SK-N-SH treated with all-trans-retinoic acid at 6 μM for 48 hours (cell line): ENCODE results near the gene CISD1.

ENCODE experiments used
- ATAC-seq: fragments of 200-7000 bp; cut with Tn5 transposase; 3 replicates; pipeline ENCODE4 v1.9.1; 2020; ENCODE audit warnings: mild to moderate bottlenecking, moderate library complexity
- BACH2 ChIP-seq: fragments of 250-450 bp; sonication (Bioruptor Pico); IDR thresholded peaks from 2 replicates; pipeline ENCODE4 v1.9.0; 2021; ENCODE audit warnings: mild to moderate bottlenecking, borderline replicate concordance
- CSDC2 ChIP-seq: fragments of 250-450 bp; sonication (Bioruptor Pico); IDR thresholded peaks from 2 replicates; pipeline ENCODE4 v1.5.0; 2020; ENCODE audit warnings: mild to moderate bottlenecking, moderate library complexity
- ESRRG ChIP-seq: fragments of 250-450 bp; sonication (Bioruptor Pico); IDR thresholded peaks from 2 replicates; pipeline ENCODE4 v1.6.1; 2021; ENCODE audit warnings: mild to moderate bottlenecking
- GLIS3 ChIP-seq: fragments of 250-450 bp; sonication (Bioruptor Pico); IDR thresholded peaks from 2 replicates; pipeline ENCODE4 v1.5.0; 2020; ENCODE audit warnings: mild to moderate bottlenecking, moderate library complexity
- ISL1 ChIP-seq: fragments of 250-450 bp; sonication (Bioruptor Pico); IDR thresholded peaks from 2 replicates; pipeline ENCODE4 v2.1.2; 2022; ENCODE audit warnings: mild to moderate bottlenecking, moderate library complexity
- OSR1 ChIP-seq: fragments of 250-450 bp; sonication (Bioruptor Pico); IDR thresholded peaks from 2 replicates; pipeline ENCODE4 v1.8.0; 2022; ENCODE audit warnings: moderate library complexity, mild to moderate bottlenecking, inconsistent platforms
- RARB ChIP-seq: fragments of 250-450 bp; sonication (Bioruptor Pico); IDR thresholded peaks from 2 replicates; pipeline ENCODE4 v1.8.0; 2021; ENCODE audit warnings: mild to moderate bottlenecking, moderate library complexity
- SNAI2 ChIP-seq: fragments of 250-450 bp; sonication (Bioruptor Pico); IDR thresholded peaks from 2 replicates; pipeline ENCODE4 v1.5.0; 2020; ENCODE audit warnings: mild to moderate bottlenecking, moderate library complexity
- TCF4 ChIP-seq: fragments of 250-450 bp; sonication (Bioruptor Pico); IDR thresholded peaks from 2 replicates; pipeline ENCODE4 v1.8.0; 2021; ENCODE audit warnings: mild to moderate bottlenecking, moderate library complexity, borderline replicate concordance
- TOX ChIP-seq: fragments of 250-450 bp; sonication (Bioruptor Pico); IDR thresholded peaks from 2 replicates; pipeline ENCODE4 v1.8.0; 2021; ENCODE audit warnings: mild to moderate bottlenecking, moderate library complexity, borderline replicate concordance
- ZC3H10 ChIP-seq: fragments of 250-450 bp; sonication (Bioruptor Pico); IDR thresholded peaks from 2 replicates; pipeline ENCODE4 v1.5.1; 2021; ENCODE audit warnings: mild to moderate bottlenecking, moderate library complexity
- ZFP3 ChIP-seq: fragments of 250-450 bp; sonication (Bioruptor Pico); IDR thresholded peaks from 2 replicates; pipeline ENCODE4 v1.5.0; 2020; ENCODE audit warnings: mild to moderate bottlenecking, moderate library complexity
- ZFP30 ChIP-seq: fragments of 450-650 bp; formaldehyde crosslinking; IDR thresholded peaks from 2 replicates; pipeline ENCODE4 v1.5.0; 2022; ENCODE audit warnings: mild to moderate bottlenecking, moderate library complexity
- ZNF565 ChIP-seq: fragments of 450-650 bp; formaldehyde crosslinking; conservative IDR thresholded peaks from 2 replicates; pipeline ENCODE4 v1.5.0; 2020; ENCODE audit warnings: low read depth, mild to moderate bottlenecking, moderate library complexity
- ZNF70 ChIP-seq: fragments of 450-650 bp; formaldehyde crosslinking; IDR thresholded peaks from 2 replicates; pipeline ENCODE4 v1.5.0; 2020; ENCODE audit warnings: mild to moderate bottlenecking, moderate library complexity
- ZNF8 ChIP-seq: fragments of 450-650 bp; formaldehyde crosslinking; IDR thresholded peaks from 2 replicates; pipeline ENCODE4 v1.5.0; 2020; ENCODE audit warnings: mild to moderate bottlenecking, moderate library complexity
- TF ChIP-seq, protein P1 (sequence below): fragments of 250-450 bp; sonication (Bioruptor Pico); IDR thresholded peaks from 2 replicates; pipeline ENCODE4 v1.8.0; 2021; ENCODE audit warnings: low read depth, mild to moderate bottlenecking, moderate library complexity, borderline replicate concordance
- TF ChIP-seq, protein P2 (sequence below): fragments of 250-450 bp; sonication (Bioruptor Pico); IDR thresholded peaks from 2 replicates; pipeline ENCODE4 v1.5.1; 2021; ENCODE audit warnings: mild to moderate bottlenecking, moderate library complexity
- TF ChIP-seq, protein P3 (sequence below): fragments of 250-450 bp; sonication (Bioruptor Pico); IDR thresholded peaks from 2 replicates; pipeline ENCODE4 v1.5.0; 2020; ENCODE audit warnings: mild to moderate bottlenecking, moderate library complexity
- TF ChIP-seq, protein P4 (sequence below): fragments of 250-450 bp; sonication (Bioruptor Pico); IDR thresholded peaks from 2 replicates; pipeline ENCODE4 v1.8.0; 2020; ENCODE audit warnings: mild to moderate bottlenecking, moderate library complexity, borderline replicate concordance
- TF ChIP-seq, protein P5 (sequence below): fragments of 250-450 bp; sonication (Bioruptor Pico); IDR thresholded peaks from 2 replicates; pipeline ENCODE4 v1.5.1; 2020; ENCODE audit warnings: low read depth, mild to moderate bottlenecking, moderate library complexity

Gene CISD1

GRCh38 chr10:58322835-58323209 is 53.9 kb downstream of the CISD1 start:
- no peak for TF ChIP-seq ZNF70 (CRISPR knock-in tag)
- no peak for TF ChIP-seq ZNF565
- TF ChIP-seq ZNF8: no peak
- no peak for TF ChIP-seq GLIS3 (CRISPR knock-in tag)
- no peak for TF ChIP-seq RARB (CRISPR knock-in tag)
- TF ChIP-seq, protein P1, sequence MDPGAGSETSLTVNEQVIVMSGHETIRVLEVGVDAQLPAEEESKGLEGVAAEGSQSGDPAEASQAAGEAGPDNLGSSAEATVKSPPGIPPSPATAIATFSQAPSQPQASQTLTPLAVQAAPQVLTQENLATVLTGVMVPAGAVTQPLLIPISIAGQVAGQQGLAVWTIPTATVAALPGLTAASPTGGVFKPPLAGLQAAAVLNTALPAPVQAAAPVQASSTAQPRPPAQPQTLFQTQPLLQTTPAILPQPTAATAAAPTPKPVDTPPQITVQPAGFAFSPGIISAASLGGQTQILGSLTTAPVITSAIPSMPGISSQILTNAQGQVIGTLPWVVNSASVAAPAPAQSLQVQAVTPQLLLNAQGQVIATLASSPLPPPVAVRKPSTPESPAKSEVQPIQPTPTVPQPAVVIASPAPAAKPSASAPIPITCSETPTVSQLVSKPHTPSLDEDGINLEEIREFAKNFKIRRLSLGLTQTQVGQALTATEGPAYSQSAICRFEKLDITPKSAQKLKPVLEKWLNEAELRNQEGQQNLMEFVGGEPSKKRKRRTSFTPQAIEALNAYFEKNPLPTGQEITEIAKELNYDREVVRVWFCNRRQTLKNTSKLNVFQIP (CRISPR knock-in tag): no peak
- no peak for TF ChIP-seq CSDC2 (CRISPR knock-in tag)
- TF ChIP-seq BACH2 (CRISPR knock-in tag): no peak
- no peak for TF ChIP-seq ZC3H10 (CRISPR knock-in tag)
- TF ChIP-seq ISL1 (CRISPR knock-in tag): no peak
- TF ChIP-seq OSR1 (CRISPR knock-in tag): no peak
- TF ChIP-seq TCF4 (CRISPR knock-in tag): no peak
- no peak for ATAC-seq

DNA sequence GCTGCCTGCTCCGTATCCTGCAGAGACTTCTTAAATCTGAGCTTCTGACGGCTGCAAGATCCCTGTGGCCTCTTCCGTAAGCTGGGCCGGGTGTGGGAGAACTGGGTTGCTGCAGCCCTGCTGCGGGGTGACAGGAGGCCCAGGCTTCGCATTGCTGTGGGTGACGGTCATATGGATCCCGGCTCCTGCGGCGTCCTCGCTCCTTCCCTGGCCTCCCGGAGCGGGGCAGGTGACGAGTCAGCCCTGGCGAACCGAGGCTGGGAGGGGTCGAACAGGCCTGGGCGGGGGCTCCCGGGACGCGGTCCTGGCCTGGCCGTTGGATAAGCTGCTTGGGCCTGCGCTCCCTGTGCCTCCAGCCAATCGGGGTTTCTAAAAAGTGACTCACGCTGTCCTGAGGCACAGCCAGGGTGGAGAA is 58.0 kb downstream of the CISD1 start:
- TF ChIP-seq, protein P2, sequence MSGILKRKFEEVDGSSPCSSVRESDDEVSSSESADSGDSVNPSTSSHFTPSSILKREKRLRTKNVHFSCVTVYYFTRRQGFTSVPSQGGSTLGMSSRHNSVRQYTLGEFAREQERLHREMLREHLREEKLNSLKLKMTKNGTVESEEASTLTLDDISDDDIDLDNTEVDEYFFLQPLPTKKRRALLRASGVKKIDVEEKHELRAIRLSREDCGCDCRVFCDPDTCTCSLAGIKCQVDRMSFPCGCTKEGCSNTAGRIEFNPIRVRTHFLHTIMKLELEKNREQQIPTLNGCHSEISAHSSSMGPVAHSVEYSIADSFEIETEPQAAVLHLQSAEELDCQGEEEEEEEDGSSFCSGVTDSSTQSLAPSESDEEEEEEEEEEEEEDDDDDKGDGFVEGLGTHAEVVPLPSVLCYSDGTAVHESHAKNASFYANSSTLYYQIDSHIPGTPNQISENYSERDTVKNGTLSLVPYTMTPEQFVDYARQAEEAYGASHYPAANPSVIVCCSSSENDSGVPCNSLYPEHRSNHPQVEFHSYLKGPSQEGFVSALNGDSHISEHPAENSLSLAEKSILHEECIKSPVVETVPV (CRISPR knock-in tag): no peak
- TF ChIP-seq GLIS3 (CRISPR knock-in tag): no peak
- TF ChIP-seq ZNF8: no peak
- TF ChIP-seq, protein P3, sequence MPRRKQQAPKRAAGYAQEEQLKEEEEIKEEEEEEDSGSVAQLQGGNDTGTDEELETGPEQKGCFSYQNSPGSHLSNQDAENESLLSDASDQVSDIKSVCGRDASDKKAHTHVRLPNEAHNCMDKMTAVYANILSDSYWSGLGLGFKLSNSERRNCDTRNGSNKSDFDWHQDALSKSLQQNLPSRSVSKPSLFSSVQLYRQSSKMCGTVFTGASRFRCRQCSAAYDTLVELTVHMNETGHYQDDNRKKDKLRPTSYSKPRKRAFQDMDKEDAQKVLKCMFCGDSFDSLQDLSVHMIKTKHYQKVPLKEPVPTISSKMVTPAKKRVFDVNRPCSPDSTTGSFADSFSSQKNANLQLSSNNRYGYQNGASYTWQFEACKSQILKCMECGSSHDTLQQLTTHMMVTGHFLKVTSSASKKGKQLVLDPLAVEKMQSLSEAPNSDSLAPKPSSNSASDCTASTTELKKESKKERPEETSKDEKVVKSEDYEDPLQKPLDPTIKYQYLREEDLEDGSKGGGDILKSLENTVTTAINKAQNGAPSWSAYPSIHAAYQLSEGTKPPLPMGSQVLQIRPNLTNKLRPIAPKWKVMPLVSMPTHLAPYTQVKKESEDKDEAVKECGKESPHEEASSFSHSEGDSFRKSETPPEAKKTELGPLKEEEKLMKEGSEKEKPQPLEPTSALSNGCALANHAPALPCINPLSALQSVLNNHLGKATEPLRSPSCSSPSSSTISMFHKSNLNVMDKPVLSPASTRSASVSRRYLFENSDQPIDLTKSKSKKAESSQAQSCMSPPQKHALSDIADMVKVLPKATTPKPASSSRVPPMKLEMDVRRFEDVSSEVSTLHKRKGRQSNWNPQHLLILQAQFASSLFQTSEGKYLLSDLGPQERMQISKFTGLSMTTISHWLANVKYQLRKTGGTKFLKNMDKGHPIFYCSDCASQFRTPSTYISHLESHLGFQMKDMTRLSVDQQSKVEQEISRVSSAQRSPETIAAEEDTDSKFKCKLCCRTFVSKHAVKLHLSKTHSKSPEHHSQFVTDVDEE (CRISPR knock-in tag): no peak
- no peak for TF ChIP-seq TCF4 (CRISPR knock-in tag)
- TF ChIP-seq, protein P4, sequence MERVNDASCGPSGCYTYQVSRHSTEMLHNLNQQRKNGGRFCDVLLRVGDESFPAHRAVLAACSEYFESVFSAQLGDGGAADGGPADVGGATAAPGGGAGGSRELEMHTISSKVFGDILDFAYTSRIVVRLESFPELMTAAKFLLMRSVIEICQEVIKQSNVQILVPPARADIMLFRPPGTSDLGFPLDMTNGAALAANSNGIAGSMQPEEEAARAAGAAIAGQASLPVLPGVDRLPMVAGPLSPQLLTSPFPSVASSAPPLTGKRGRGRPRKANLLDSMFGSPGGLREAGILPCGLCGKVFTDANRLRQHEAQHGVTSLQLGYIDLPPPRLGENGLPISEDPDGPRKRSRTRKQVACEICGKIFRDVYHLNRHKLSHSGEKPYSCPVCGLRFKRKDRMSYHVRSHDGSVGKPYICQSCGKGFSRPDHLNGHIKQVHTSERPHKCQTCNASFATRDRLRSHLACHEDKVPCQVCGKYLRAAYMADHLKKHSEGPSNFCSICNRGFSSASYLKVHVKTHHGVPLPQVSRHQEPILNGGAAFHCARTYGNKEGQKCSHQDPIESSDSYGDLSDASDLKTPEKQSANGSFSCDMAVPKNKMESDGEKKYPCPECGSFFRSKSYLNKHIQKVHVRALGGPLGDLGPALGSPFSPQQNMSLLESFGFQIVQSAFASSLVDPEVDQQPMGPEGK (CRISPR knock-in tag): no peak
- TF ChIP-seq TOX (CRISPR knock-in tag): no peak
- TF ChIP-seq OSR1 (CRISPR knock-in tag): no peak
- no peak for TF ChIP-seq ZNF70 (CRISPR knock-in tag)
- TF ChIP-seq ZFP3: no peak
- no peak for TF ChIP-seq ESRRG (CRISPR knock-in tag)
- no peak for TF ChIP-seq ZNF565
- no peak for TF ChIP-seq ZC3H10 (CRISPR knock-in tag)
- TF ChIP-seq, protein P5, sequence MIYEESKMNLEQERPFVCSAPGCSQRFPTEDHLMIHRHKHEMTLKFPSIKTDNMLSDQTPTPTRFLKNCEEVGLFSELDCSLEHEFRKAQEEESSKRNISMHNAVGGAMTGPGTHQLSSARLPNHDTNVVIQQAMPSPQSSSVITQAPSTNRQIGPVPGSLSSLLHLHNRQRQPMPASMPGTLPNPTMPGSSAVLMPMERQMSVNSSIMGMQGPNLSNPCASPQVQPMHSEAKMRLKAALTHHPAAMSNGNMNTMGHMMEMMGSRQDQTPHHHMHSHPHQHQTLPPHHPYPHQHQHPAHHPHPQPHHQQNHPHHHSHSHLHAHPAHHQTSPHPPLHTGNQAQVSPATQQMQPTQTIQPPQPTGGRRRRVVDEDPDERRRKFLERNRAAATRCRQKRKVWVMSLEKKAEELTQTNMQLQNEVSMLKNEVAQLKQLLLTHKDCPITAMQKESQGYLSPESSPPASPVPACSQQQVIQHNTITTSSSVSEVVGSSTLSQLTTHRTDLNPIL (CRISPR knock-in tag): no peak
- no peak for TF ChIP-seq RARB (CRISPR knock-in tag)
- no peak for TF ChIP-seq ZFP30
- TF ChIP-seq SNAI2 (CRISPR knock-in tag): no peak
- no peak for TF ChIP-seq BACH2 (CRISPR knock-in tag)
- no peak for TF ChIP-seq CSDC2 (CRISPR knock-in tag)
- TF ChIP-seq, protein P1 (CRISPR knock-in tag): no peak
- no peak for ATAC-seq
